Retina (tissue), 1 donor: ENCODE results near the gene CD300C.
"Not testable (repeated sequence)": the region's sequence is repeated elsewhere in the genome, so short reads cannot be mapped to it uniquely, and the experiment has no call there.

Experiments used
- DNase-seq: peaks from one replicate; pipeline ENCODE4 v3.0.0-alpha.2; 2016

Gene CD300C

DNA sequence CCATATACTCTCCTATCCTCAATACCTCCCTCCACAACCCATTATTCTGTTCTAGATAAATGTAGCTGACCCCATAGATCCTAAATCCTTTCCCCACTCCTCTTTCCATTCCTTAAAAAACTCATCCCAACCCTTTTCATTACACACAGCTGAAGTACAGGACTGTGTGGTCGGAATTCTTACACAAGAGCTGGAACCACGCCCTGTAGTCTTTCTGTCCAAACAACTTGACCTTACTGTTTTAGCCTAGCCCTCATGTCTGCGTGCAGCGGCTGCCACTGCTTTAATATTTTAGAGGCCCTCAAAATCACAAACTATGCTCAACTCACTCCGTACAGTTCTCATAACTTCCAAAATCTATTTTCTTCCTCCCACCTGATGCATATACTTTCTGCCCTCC lies 42.0 kb downstream of the CD300C start:
- DNase-seq, result not testable (repeated sequence)

DNA sequence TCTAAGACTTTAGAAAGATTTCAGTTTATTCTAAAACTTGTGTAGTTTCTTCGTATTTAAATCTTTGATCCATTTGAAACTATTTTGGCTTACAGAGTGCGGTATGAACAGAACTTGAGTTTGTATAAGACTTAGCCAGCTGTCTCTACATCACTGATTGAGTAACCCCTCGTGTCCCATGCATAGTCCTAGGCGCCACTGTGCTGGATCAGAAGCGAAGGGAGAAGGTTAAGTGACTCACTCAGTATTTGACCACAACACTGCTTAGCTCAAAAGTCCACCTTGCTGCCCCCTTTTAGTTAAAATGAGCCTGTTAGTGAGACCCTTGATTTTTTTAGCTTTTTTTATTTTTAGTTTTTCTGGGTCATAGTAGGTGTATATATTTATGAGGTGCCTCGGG lies 43.1 kb downstream of the CD300C start:
- no peak for DNase-seq

- DNase-seq, result no peak
Measured at GRCh38 chr17:74499992-74500391, 45.9 kb downstream of the CD300C start.

GRCh38 chr17:74497471-74497870 lies 48.4 kb downstream of the CD300C start:
- DNase-seq, result no peak

GRCh38 chr17:74493331-74493833 lies 52.5 kb downstream of the CD300C start:
- peak; percentile 81 for DNase-seq

DNA sequence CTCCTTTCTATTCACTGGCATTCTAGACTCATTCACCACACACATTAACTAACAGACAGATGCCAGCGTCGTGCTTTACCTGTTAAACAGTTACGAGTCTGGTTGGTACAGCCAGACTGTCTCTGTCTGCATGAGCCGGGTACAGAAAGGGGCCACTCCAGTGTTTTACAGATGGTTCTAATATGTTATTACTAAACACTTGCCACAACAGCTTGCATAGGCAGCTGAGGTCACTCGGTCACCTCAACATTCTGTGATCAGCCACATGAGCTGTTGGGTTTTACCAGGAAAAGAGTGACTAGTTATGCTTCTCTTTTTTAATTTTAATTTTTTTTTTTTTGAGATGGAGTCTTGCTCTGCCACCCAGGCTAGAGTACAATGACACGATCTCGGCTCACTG lies 54.3 kb downstream of the CD300C start:
- no peak for DNase-seq
